Right atrium auricular region (tissue), 2 donors: ENCODE measurements around the gene MT1F. TPM values are rescaled to one million over a fixed set of nuclear protein-coding genes. Genes with fewer than 3 reads are reported as not detected.

Experiments used
- DNase-seq: peaks from one replicate; pipeline ENCODE4 v3.0.0-alpha.2; 2019; ENCODE audit warnings: low spot score
- H3K27ac ChIP-seq, 2 donors: fragments of 200-600 bp; sonication (generic); 1 replicate in 1 of 2; 2 replicates in 1 of 2; pipeline ENCODE4 v1.5.1; 2016 to 2019
- H3K27me3 ChIP-seq, 2 donors: fragments of 200-600 bp; sonication (generic); one replicate each; pipeline versions ENCODE4 v1.5.1 to v1.6.0; 2017 to 2019
- H3K36me3 ChIP-seq: fragments of 200-600 bp; sonication (generic); one replicate; pipeline ENCODE4 v1.5.1; 2016
- H3K4me1 ChIP-seq, 2 donors: fragments of 200-600 bp; sonication (generic); one replicate each; pipeline versions ENCODE4 v1.5.1 to v1.6.0; 2017 to 2019
- H3K4me3 ChIP-seq, 2 donors: fragments of 200-600 bp; sonication (generic); 1 replicate in 1 of 2; 2 replicates in 1 of 2; pipeline ENCODE4 v1.5.1; 2017 to 2019; ENCODE audit warnings: mild to moderate bottlenecking in 1 of 2, moderate library complexity in 1 of 2
- H3K9me3 ChIP-seq, 2 donors: fragments of 200-600 bp; sonication (generic); one replicate each; pipeline ENCODE4 v1.5.1; 2019
- total RNA-seq, 2 donors: library from RNA; depleted of rRNA; stranded (reverse); fragments of >200 nt; gene quantifications; one replicate each; pipeline ENCODE4 v1.1.0, GENCODE V29; 2016
- TF ChIP-seq, protein P1 (sequence below), 2 donors: fragments of 200-600 bp; sonication (generic); IDR thresholded peaks; one replicate each; pipeline ENCODE4 v1.5.1; 2019; ENCODE audit warnings: antibody characterized with exemption in 2 of 2

Gene MT1F
- total RNA-seq, 2 donors from 2014 or later = 3.2 to 6.1 TPM

DNA sequence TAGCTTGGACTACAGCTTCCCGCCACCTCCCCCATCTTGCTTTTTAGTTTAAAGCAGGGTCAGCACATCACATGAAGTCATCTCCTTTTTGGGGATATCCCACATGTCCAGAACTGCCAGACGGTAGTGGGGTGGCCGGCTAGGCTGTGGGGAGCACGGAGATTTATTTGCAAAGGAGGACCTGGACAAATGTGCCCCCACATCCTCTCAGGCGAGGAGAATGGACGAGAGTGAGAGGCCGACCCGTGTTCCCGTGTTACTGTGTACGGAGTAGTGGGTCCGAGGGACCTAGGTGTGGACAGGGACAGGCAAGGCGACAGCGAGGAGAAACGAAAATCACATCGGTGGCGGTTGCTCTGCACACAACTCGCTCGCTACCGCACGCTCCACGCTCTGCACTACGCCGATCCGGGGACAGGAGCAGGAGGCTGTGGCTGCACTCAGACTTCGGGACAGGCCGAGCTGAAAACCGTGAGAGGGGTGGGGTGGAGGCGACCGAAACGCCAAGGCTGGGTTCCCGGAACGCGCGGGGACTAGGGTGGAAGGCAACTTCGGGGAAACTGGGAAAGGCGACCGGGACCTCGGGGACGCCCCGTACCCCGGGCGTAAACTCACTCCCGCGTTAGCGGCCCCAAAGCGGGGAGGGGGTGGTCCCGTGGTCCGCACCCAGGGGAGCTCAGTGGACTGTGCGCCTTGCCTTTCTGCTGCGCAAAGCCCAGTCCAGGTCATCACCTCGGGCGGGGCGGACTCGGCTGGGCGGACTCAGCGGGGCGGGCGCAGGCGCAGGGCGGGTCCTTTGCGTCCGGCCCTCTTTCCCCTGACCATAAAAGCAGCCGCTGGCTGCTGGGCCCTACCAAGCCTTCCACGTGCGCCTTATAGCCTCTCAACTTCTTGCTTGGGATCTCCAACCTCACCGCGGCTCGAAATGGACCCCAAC is 19.7 kb upstream of the MT1F start, which contains the start of gene MT1A:
TSS of gene MT1A (plus strand) at position 853 of the 937 bp plus-strand sequence. CDS start at position 926, 73 bp downstream.
- Histone ChIP-seq H3K36me3 (no peaks in the 10 kb centered on the region), H3K9me3 (no peaks in the 10 kb centered on the region), H3K27me3 (no peaks in the 10 kb centered on the region), H3K27ac (peak within 1 kb of the TSS; percentile 50 to 77), H3K4me3 (peak within 1 kb of the TSS; percentile 33 to 62), H3K4me1 (peaks cover 0 to 34% of the 10 kb centered on the region in 2 donors)
- TF ChIP-seq, protein P1, sequence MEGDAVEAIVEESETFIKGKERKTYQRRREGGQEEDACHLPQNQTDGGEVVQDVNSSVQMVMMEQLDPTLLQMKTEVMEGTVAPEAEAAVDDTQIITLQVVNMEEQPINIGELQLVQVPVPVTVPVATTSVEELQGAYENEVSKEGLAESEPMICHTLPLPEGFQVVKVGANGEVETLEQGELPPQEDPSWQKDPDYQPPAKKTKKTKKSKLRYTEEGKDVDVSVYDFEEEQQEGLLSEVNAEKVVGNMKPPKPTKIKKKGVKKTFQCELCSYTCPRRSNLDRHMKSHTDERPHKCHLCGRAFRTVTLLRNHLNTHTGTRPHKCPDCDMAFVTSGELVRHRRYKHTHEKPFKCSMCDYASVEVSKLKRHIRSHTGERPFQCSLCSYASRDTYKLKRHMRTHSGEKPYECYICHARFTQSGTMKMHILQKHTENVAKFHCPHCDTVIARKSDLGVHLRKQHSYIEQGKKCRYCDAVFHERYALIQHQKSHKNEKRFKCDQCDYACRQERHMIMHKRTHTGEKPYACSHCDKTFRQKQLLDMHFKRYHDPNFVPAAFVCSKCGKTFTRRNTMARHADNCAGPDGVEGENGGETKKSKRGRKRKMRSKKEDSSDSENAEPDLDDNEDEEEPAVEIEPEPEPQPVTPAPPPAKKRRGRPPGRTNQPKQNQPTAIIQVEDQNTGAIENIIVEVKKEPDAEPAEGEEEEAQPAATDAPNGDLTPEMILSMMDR (IDR thresholded peaks at IDR 0.05) = no peak
- peak; percentile 85 for DNase-seq

DNA sequence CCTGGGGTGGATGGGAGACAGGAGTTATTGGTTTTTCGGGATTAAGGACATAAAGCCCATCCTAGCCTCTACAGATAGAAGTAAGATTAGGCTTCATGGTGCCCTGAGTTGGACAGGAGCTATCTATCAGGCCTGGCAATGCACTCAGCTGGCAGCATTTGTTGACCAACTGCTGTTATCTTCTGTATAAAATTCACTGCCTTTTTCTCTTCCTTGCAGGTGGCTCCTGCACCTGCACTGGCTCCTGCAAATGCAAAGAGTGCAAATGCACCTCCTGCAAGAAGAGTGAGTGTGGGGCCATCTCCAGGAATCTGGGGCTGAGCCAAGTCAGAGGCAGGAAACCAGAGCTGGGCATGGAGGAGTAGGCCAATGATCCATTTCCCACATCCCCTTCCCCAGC is 18.7 kb upstream of the MT1F start:
- TF ChIP-seq, protein P1 (IDR thresholded peaks at IDR 0.05) = no peak
- no peak for DNase-seq
- Histone ChIP-seq H3K36me3 (no peaks in the 10 kb centered on the region), H3K4me1 (peaks cover 0 to 36% of the 10 kb centered on the region in 2 donors), H3K9me3 (no peaks in the 10 kb centered on the region), H3K27ac (peak overlapping the region in 1 of 2 donors; percentile 77), H3K4me3 (no peak overlapping the region), H3K27me3 (no peaks in the 10 kb centered on the region)

DNA sequence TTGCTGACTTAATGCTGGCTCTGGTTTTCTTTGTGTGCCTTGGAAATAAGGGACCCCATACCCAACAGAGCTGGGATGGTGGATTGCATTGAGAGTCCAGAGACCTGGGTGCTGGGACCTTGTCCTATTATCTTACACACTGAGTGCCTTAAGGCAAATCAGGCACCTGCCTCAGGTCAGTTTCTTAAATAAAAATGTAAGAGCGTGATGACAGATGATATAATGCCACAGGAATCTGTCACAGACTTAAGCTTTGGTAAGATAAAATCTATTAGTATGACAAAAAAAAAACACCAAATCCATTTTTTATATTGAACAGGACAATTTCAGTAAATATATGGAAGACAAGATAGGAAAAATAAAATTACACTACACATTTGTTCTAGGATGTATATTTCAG is 17.7 kb upstream of the MT1F start:
- no peak for DNase-seq
- TF ChIP-seq, protein P1 (IDR thresholded peaks at IDR 0.05) = no peak
- H3K36me3 ChIP-seq = no peaks in the 10 kb centered on the region
- no peak overlapping the region for H3K27ac ChIP-seq
- H3K4me1 ChIP-seq = peaks cover 0 to 32% of the 10 kb centered on the region in 2 donors
- H3K4me3 ChIP-seq = no peak overlapping the region
- no peaks in the 10 kb centered on the region for H3K27me3 ChIP-seq
- no peaks in the 10 kb centered on the region for H3K9me3 ChIP-seq

DNA sequence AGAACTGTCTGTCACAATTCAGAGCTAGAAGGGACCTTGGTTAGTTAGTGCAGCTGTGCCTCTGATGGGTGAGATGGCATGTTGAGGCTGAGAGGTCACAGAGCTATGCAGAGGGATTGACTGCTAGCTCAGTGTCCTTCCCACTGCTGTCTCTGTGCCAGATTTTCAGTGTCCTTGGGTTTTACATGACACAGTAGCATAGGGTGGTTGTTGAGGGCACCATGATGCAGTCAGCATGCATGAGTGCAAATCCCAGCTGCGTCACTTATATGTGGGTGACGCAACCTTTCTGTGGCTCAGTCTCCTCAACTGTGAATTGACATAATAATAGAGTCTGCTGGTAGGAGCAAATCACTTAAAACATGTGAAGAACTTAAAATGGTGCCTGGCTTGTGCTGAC is 16.6 kb upstream of the MT1F start:
- H3K4me1 ChIP-seq = peaks cover 0 to 26% of the 10 kb centered on the region in 2 donors
- H3K36me3 ChIP-seq = no peaks in the 10 kb centered on the region
- TF ChIP-seq, protein P1 (IDR thresholded peaks at IDR 0.05) = no peak
- H3K27me3 ChIP-seq = no peaks in the 10 kb centered on the region
- no peak for DNase-seq
- no peak overlapping the region for H3K27ac ChIP-seq
- no peaks in the 10 kb centered on the region for H3K9me3 ChIP-seq
- no peak overlapping the region for H3K4me3 ChIP-seq

DNA sequence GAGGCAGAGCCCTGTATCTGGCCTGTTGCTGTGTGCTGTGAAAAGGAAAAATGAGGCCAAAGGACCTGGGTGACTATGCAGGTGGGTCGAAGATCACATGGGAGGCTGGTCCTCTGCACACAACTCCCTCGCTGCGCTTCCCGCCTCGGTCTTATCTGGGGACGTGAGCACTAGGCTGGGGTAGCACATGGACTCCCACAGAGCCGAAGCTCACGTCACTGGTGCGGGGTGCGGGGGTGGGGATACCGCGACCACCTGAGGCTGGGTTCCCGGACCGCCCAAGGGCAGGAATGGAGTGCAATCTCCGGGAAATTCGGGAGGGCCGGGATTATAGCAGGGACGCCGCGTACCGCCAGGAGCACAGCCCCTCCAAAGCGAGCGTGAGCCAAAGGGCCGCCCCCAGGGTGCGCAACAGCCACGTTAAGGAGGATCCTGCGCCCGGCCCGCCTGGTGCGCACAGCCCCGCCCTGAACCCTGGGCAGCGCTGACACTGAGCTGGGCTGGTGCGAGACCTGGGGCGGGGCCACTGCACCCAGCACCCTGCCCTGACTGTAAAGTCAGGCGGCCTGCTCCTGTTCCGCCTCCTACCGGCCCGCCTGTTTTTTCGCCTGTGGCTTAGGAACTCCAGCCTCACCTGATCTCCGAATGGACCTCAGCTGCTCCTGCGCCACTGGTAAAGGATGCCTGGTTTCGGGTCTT is 14.5 kb upstream of the MT1F start:
- no peaks in the 10 kb centered on the region for H3K9me3 ChIP-seq
- no peaks in the 10 kb centered on the region for H3K27me3 ChIP-seq
- H3K4me1 ChIP-seq = peaks cover 0 to 20% of the 10 kb centered on the region in 2 donors
- peak; percentile 78 for DNase-seq
- peak overlapping the region; percentile 13 to 50 for H3K4me3 ChIP-seq
- TF ChIP-seq, protein P1 (IDR thresholded peaks at IDR 0.05) = peak in 1 of 2 donors; percentile 71
- H3K27ac ChIP-seq = peak overlapping the region in 1 of 2 donors; percentile 44
- H3K36me3 ChIP-seq = no peaks in the 10 kb centered on the region
